ENCODE measurements around the gene C1GALT1C1L.
"Not testable (repeated sequence)": the region's sequence is repeated elsewhere in the genome, so short reads cannot be mapped to it uniquely, and the experiment has no call there.

Gene C1GALT1C1L

DNA sequence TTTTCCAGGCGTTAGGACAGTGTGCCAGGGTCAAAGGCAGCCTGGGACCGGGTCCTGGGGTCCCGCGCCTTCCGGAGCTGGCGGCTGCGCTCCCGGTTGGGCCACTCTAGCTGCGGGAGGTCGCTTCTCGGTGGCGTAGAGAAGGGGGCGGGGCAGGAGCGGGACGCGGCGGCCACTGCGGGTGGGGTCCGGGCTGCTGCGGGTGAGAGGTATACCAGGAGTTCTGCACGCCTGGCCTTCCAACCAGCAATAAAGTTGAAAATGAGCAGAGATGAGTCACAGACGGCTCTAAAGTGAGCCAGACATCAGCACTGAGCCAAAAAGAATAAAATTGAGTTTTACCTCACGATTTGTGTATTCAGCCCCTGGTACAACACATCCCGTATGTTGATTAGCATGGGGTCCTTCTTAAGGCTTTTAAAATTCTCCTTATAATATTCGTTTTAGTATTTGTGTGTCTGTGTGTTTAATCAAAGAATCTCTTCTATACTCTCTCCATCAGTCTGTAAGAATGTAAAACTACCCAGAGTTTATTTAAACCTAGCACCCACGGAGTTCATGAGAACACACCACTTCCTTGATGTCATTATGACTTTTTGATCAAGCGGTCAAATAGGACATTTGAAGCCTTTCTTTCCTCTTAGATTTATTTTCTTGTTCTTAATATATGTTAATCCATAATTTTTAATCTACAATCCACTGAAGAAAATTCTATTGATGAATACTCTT is at the start of gene C1GALT1C1L:
Gene C1GALT1C1L (minus strand): TSS at position 108 of the 729 bp plus-strand sequence. CDS start 107 bp downstream, at position 1.
- peak in 1 of 2 donors; percentile 15 for DNase-seq (ENCODE audit: low read depth in 2 of 2)

DNA sequence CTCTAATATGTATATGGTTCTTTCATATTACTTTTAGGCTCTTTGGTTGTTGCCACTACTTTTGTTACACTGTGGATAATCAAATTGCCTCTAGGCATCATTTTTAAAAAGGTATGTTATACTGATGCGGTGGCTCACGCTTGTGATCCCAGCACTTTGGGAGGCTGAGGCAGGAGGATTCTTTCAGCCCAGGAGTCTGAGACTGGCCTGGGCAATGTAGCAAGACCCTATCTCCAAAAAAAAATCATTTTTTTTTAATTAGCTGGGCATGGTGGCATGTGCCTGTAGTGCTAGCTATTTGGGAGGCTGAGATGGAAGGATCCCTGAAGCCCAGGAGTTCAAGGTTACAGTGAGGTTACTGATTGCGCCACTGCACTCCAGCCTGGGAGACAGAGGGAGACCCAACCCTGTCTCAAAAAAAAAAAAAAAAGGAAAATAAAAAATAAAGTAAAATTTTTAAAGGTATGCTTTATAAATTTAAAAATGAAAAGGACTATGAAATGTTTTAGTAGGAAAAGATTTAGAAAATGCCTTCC is 49.5 kb upstream of the C1GALT1C1L start:
- no peak for DNase-seq (ENCODE audit: low read depth in 2 of 2)

DNA sequence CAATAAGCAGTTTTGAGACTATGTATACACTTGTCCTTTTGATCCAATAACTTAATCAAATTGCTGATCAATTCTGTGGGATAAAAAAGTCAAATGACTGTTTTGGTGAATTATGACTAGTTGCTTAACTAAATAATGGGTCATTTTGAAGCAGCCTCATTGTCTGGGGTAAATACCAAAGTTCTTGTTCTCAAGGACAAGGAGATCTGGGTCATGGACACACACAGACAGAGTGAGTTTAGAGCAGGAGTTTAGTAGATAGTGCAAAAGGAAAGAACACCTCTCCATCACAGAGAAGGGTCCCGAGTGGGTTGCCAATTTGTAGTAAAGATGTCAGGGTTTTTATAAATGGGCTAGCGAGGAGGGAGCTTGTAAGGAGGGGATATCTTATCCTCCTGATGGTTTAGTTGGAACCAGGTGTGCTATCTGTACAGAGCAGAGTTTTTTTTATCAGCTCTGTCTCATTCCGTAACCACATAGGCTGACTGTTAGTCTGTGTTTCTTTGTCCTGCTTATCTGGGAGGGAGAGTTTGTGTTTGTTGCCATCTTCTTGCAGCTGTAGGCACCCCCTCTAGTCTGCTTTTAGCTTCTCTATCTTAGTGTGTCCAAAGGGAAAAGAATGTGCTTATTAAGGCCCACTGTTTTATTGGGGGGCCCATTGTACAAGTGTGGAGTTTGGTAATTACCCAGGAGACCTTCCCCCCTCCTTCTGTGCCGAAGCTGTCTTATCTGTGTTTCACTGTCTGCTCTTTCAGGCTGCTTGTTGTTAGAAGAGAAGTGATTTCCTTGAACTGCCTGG is 48.7 kb upstream of the C1GALT1C1L start:
- no peak for DNase-seq (ENCODE audit: low read depth in 2 of 2)

DNA sequence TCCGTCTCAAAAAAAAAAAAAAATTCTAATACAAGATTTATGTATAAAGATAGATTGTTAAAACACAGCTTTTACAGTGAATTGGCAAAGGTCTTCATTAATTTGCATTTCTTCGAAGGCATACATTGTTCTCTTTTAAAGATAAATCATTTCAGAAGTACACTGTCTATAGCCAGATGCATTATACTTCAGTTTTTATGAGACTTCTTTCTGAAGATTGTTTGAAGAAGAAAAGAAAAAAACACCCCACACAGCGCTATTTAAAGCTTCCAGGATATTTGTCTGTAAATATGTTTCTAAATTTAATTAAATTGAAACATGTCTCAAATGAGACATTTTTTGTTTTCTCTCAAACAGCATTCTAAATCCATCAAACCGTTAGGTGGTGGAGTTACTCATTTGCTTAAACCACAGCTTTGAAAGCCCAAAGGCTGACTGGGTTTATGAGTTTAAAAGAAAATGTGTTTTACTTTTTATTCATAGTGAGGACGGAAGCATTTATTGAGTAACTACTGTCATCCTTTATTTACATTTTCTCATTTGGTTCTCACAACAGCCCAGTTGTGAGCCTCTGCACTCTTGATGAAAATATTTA is 42.4 kb upstream of the C1GALT1C1L start:
- DNase-seq (ENCODE audit: low read depth in 2 of 2) = no peak

DNA sequence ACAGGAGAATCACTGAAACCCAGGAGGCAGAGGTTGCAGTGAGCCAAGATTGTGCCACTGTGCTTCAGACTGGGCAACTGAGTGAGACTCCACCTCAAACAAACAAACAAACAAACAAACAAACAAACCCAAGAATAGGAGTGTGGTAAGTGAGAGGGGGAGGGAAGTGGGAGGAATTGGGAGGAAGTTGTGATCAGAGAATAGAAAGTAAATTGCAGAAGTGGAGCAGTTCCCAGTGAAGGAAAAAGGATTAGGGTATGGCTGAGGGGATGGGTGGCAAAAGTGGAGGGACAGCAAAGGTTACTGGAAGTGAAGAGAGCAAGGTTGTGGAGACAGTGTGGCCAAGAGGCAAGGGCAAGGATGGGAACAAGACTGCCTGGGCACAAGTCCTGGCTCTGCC is 41.1 kb upstream of the C1GALT1C1L start:
- no peak for DNase-seq (ENCODE audit: low read depth in 2 of 2)

DNA sequence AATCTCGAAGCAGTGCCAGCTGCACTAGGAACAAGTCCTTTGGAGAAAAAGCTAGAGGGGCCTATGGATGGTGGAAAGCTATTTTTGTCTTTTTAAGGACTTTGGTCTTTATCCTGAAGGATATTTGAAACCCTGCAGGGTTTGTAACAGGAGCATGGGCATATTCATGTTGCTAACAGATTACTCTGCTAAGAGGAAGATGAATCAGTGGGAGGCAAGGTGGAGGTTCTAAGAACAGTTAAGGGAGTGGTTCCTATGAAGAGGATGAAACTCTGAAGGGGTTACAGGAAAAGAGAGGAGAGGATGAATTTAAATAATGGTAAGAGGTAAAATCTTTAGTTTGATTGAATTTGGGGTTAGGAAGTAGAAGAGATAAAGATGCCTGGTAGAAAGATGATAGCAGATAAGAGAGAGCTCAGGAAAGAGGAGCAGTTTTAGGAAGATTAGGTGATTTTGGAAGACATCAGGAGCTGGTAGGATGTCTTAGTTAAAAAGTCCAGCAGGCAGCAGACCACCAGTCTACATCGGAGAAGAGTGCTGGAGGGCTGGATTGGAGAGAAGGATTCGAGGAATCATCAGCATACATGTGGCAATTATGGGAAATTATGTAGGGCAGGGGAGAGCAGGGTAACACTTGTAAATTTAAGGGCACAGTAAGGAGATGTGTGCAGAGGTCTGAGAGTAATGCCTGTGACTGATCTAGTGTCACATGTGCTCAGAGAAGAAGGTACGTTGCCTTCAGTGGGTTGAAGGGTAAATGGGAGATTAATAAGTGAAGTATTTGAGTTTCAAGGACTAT is 39.3 kb upstream of the C1GALT1C1L start:
- no peak for DNase-seq (ENCODE audit: low read depth in 2 of 2)

DNA sequence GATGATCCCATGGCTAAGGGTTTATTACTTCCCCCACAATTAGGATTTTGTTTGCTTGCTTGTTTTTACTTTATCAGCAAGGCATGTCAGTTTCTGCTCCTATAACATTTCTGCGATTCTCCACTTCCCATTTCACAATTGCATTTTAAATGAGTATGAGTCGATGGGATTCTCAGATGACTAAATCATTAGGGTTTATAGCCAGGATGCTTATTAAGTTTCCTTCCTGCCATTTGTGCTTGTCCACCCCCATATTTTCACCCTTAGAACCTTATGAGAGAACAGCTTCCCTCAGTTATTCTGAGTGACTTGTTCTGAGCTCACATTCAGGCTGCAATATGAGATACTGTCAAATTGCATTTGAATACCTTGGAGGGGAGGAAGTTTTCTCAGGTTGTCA is 37.9 kb upstream of the C1GALT1C1L start:
- no peak for DNase-seq (ENCODE audit: low read depth in 2 of 2)

DNA sequence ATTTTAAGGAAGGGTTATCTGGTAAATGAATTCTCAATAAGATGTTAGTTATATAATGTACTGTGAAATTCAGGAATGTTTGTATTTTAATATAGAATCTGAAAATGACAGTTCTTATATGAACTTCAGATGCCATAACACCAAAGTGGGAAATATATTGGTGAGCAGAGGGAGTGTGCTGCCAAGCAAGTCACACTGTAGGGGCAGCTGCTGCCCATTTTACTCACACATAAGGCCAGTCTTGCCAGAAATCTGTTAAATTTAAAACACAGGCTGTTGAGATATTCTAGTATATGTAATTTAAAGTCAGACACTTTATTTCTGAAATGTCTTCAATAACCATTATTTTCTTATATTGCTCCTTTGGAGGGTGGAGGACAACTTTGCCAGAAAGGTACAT is 34.6 kb upstream of the C1GALT1C1L start:
- DNase-seq (ENCODE audit: low read depth in 2 of 2) = no peak

DNA sequence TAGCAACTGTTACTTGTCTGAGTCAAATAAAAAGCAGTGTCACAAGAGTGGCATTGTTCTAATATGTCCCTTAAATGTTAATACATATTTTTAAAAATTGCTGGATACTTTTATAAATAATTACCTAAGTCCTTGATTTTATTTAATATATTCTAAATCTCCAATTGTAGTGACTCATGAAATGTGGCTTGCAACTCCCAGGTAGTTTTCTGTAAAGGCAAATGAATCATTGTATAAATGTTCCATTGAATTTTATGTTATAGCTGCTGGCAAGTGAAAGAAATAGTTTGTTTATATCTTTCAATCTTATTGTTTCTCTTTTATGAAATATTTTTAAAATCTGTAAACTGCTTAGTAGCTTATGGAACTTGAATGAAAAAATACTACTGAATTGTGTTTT is 32.7 kb upstream of the C1GALT1C1L start:
- no peak for DNase-seq (ENCODE audit: low read depth in 2 of 2)

DNA sequence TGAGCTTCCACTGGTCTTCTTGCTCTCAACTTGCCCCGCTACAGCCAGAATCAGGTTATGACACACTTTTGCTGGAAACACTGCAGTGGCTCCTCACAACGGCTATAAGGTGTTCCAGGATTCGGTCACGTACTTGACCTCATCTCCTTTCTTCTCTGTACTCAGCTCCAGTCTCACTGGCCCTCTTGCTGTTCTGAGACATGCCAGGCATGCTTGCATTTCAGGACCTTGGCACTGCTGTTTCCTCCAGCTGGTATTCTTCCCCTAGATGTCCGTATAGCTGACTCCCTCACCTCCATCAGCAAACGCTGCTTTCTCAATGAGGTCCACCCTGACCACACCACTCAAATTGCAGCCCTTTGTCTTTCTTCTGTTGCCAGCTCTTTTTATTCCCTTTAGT is 31.9 kb upstream of the C1GALT1C1L start:
- no peak for DNase-seq (ENCODE audit: low read depth in 2 of 2)

DNA sequence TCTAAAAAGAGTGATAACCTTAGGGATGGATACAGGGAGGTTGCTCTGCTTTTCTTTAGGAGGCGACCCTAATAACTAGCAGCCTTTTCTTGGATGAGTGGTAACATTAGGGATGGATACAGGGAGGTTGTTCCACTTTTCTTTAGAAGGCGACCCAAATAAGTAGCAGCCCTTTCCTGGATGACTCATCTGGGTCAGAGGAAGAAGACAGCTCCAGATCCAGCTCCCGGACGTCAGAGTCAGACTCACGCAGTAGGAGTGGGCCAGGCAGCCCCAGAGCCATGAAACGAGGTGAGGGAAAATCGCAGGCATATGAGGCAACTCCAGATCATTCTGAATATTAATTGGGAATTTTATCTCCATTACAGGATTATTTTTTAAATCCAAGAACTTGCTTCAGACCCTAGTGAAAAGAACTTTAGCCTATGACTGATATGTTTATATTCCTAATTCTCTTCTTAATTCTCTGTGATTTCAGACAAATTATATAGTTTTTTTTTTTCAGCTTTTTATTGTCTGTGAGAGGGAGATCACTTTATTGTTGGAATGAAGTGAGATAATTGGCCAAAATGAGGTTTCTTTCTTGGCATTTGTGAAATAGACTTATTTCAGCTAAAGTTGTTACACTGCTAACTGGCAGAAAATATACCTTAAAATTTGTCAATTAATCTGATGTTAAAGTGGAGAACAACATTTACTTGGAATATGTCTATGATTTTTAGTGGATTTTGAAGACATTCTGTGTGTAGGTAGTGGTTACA is 31.2 kb upstream of the C1GALT1C1L start:
- no peak for DNase-seq (ENCODE audit: low read depth in 2 of 2)

DNA sequence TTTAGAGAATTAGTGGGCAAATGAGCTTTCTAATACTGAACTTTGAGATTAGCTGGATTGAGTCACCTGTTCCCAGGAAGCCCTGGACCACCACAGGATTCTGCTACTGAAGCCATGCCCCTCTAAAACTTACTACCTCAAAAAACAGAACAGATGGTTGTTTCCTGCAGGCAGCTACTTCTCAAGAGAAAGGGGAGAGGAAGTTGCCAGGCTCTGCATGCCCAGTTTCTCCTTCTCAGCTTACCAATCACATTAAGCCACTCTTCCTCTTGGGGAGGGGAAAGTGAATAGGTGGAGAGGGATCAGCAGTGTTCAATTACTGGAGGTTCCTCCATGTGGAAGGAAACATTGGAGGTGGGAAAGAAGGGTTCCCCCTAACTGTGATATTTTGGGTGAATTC is 24.9 kb upstream of the C1GALT1C1L start:
- no peak for DNase-seq (ENCODE audit: low read depth in 2 of 2)

DNA sequence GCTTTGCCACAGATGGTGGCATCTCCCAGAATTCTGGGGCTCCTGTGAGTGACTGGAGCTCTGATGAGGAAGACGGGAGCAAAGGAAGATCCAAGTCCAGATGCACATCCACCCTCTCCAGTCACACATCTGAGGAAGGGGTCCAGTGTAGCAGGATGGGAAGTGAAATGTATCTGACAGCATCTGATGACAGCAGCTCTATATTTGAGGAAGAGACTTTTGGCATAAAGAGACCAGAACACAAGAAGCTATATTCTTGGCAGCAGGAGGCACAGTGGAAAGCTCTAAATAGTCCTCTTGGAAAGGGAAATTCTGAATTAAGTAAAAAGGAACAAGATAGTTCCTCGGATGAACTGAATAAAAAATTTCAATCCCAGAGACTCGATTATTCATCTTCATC is 23.5 kb upstream of the C1GALT1C1L start:
- DNase-seq (ENCODE audit: low read depth in 2 of 2) = no peak

DNA sequence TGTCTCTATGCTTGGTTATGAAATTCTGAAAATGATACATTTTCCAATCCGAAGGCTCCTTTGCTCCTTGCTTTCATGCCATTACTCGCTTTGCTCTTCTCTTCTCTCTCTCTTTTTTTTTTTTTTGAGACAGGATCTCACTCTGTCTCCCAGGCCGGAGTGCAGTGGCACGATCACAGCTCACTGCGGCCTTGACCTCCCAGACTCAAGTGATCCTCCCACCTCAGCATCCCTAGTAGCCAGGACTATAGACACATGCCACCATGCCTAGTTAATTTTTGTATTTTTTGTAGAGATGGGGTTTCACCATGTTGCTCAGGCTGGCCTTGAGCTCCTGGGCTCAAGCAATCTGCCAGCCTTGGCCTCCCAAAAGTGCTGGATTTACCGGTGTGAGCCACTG is 21.9 kb upstream of the C1GALT1C1L start:
- not testable (repeated sequence) for DNase-seq (ENCODE audit: low read depth in 2 of 2)

DNA sequence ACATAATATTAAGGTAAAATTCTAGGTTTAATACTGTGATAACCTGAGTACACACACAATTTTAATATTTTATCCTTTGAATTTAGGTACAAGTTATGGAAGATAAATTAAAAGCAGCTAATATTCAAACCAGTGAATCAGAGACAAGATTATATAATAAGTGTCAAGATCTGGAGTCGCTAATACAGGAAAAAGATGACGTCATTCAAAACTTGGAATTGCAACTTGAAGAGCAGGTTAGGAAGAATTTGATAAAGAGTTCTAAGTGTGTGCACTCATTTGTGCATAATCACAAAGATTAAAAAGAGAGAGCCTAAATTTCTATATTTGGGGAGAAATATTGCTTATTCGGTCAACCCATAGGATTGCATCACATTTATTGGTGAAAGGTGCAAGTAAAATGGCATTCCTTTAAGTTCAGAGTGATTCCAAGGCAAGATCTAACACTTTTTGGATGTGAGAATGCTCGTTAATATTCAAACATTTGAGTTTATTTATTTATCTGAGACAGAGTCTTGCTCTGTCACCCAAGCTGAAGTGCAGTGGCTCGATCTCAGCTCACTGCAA is 16.3 kb upstream of the C1GALT1C1L start:
- no peak for DNase-seq (ENCODE audit: low read depth in 2 of 2)

DNA sequence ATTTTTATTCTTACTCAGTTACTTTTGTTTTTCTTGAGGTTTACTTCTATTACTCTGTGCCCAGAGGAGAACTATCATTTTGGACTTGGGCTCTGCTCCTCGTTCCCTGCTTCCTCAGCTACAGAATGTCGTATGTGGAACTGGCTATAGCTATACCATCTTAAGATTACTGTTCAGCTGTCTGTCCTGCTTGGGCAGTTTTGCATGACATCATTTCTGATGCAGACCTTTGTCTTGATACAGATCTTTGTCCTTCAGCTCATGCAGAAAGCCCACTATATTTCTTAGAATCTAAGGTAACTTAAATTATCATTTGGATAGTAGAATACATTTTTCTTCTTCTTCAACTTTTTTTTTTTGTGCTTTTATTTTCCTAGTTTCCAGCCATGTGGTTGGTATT is 13.8 kb upstream of the C1GALT1C1L start:
- no peak for DNase-seq (ENCODE audit: low read depth in 2 of 2)

DNA sequence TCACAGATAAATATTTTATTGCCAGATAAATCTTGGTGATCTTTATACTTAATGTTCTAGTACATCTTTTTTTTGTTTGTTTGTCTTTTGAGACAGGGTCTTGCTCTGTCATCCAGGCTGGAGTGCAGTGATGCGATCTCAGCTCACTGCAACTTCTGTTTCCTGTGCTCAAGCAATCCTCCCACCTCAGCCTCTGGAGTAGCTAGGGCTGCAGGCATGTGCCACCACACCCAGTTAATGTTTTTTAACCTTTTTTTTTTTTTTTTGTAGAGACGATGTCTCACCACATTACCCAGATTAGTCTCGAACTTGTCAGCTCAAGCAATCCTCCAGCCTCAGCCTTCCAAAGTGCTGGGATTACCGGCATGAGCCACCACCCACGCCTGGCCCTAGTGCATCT is 9.1 kb upstream of the C1GALT1C1L start:
- no peak for DNase-seq (ENCODE audit: low read depth in 2 of 2)

DNA sequence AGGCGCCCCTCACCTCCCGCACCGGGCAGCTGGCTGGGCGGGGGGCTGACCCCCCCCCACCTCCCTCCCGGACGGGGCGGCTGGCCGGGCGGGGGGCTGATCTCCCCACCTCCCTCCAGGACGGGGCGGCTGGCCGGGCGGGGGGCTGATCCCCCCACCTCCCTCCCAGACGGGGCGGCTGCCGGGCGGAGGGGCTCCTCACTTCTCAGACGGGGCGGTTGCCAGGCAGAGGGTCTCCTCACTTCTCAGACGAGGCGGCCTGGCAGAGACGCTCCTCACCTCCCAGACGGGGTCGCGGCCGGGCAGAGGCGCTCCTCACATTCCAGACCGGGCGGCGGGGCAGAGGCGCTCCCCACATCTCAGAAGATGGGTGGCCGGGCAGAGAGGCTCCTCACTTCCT is 1.6 kb upstream of the C1GALT1C1L start:
- not testable (repeated sequence) for DNase-seq (ENCODE audit: low read depth in 2 of 2)

DNA sequence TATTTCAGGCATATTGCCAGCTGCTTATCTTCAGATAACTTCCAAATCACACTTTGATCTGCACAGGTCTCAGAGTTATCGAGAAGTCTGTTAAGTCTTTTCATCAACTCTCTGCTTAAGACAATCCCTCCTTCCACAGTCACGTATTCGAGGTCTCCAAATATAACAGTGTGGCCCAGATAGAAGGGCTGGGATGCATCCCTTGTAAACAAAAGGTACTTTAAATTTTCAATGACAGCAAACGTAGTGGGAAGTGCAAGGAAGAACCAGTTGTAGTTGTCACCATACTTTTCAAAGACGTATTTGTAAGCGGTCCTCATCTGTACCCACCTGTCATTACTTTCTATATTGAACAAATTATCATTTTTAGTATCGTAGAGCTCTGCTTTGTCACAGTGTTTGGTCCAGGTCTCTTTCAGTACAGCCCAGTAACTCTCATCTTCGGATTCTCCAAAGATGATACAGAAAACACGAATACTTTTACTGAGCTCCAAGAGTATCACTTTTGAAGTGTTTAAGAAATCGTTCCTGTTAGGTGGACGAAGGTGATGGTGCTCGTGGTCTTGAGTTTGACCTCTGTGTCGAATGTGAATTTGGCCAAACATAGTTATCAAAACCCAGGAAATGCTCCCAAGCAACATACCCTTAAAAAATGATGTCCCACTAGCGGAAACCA is 445 bp downstream of the C1GALT1C1L start:
- no peak for DNase-seq (ENCODE audit: low read depth in 2 of 2)

DNA sequence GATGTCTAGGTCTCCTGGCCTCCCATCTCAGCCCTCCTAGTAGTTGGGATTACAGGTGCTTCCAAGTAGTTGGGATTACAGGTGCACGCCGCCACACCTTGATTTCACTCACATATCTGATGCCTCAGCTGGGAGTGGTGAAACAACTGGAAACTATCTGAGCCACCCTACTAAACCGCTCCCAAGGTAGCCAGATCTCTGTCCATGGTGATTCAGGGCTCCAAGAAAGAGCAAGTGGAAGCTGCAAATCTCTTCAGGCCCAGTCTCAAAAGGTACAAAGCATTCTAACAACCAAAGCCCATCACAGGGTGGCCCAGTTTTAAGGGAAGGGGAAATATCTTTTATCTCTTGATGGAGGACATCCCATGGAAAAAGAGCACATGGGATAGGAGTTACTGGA is 19.0 kb downstream of the C1GALT1C1L start:
- DNase-seq (ENCODE audit: low read depth in 2 of 2) = no peak

Measured in stimulated activated CD4-positive, alpha-beta T cell treated with anti-CD3 and anti-CD28 coated beads, Interleukin-4, amount 100 ng/mL, for 48 hours (primary cell).